Measurements from ENCODE around the gene TLE2. TPM values are rescaled to one million over a fixed set of nuclear protein-coding genes. Genes with fewer than 3 reads are reported as not detected.
A peak's percentile ranks its signal among the peaks of the same experiment; 100 is the strongest.

TLE2 gene
- 10 to 100 TPM; 19.1 to 21.1 TPM for total RNA-seq
- polyA plus RNA-seq: 10 to 100 TPM in 2 of 3 donors, 1 to 10 TPM in 1; 7.0 to 12.4 (median 10.8) TPM
- total RNA-seq: 2.6 to 21.9 (median 15.6) reads per million in 6 experiments

- H3K27me3 Mint-ChIP-seq: peaks cover 0 to 8% (median 0%) of the 10 kb centered on the region in 5 donors
- H3K4me3 Mint-ChIP-seq: peak within 1 kb of the TSS; percentile 70 to 91 (median 82)
- peaks cover 27 to 38% (median 31%) of the 10 kb centered on the region in 4 donors for H3K4me1 Mint-ChIP-seq
- H3K36me3 Mint-ChIP-seq: no peaks in the 10 kb centered on the region
- no peaks in the 10 kb centered on the region for H3K9me3 Mint-ChIP-seq
- ATAC-seq: peak; percentile 62 to 78
- peak in 1 of 10 donors; percentile 41 for DNase-seq
- POLR2A ChIA-PET: interaction anchor here (1.0 to 2.9 kb wide), 4 partner anchors 24 to 149 kb away, joined by 3 to 17 read pairs (median 8); partner anchors contain the start of gene S1PR4
- peak within 1 kb of the TSS in 9 of 10 donors; percentile 36 to 81 (median 62) for H3K27ac Mint-ChIP-seq
These were observed at the start of gene TLE2 for GRCh38 chr19:3029065-3029923. Gene TLE2, minus strand, starts transcription at chr19:3029280. Its CDS starts 376 bp downstream, at chr19:3028904.

GRCh38 chr19:3075605-3076431 lies 46.7 kb upstream of the TLE2 start:
- Mint-ChIP-seq H3K27ac (peak overlapping the region in 1 of 10 donors; percentile 31), H3K4me1 (peaks cover 3 to 10% (median 6%) of the 10 kb centered on the region in 4 donors)
- POLR2A ChIA-PET: interaction anchor here (0.5 to 2.0 kb wide), 9 partner anchors 10 to 125 kb away, joined by 3 to 10 read pairs (median 4); no protein-coding TSS in a partner anchor

GRCh38 chr19:3073931-3074595 lies 45.0 kb upstream of the TLE2 start:
- Mint-ChIP-seq H3K4me3 (no peak overlapping the region), H3K36me3 (no peaks in the 10 kb centered on the region), H3K27me3 (no peaks in the 10 kb centered on the region), H3K4me1 (peaks cover 3 to 10% (median 6%) of the 10 kb centered on the region in 4 donors), H3K27ac (peak overlapping the region in 1 of 10 donors; percentile 13), H3K9me3 (no peaks in the 10 kb centered on the region)
- no peak for DNase-seq
- no peak for ATAC-seq
- POLR2A ChIA-PET: interaction anchor here (2.0 kb wide), 1 partner anchor 38 kb away, joined by 10 read pairs; no protein-coding TSS in a partner anchor

More at GRCh38 chr19:3075605-3076431, 46.7 kb upstream of the TLE2 start:
- Mint-ChIP-seq H3K9me3 (no peaks in the 10 kb centered on the region), H3K4me3 (peak overlapping the region in 3 of 10 donors; percentile 10 to 55 (median 52)), H3K27me3 (no peaks in the 10 kb centered on the region), H3K36me3 (no peaks in the 10 kb centered on the region)
- DNase-seq (peak; percentile 58 to 85 (median 78)), ATAC-seq (peak; percentile 97 to 98)

- POLR2A ChIA-PET: interaction anchor here (0.6 to 1.0 kb wide), 3 partner anchors 9 to 36 kb away, joined by 3 to 5 read pairs (median 4); no protein-coding TSS in a partner anchor
- Mint-ChIP-seq H3K27me3 (no peaks in the 10 kb centered on the region), H3K9me3 (no peaks in the 10 kb centered on the region), H3K36me3 (no peaks in the 10 kb centered on the region), H3K4me3 (no peak overlapping the region), H3K27ac (no peak overlapping the region), H3K4me1 (peaks cover 3 to 10% (median 6%) of the 10 kb centered on the region in 4 donors)
- DNase-seq: no peak
- no peak for ATAC-seq
These were observed 44.1 kb upstream of the TLE2 start for GRCh38 chr19:3073159-3073563.

GRCh38 chr19:3071768-3072167 lies 42.7 kb upstream of the TLE2 start:
- peak overlapping the region in 1 of 10 donors; percentile 59 for H3K27ac Mint-ChIP-seq
- no peaks in the 10 kb centered on the region for H3K27me3 Mint-ChIP-seq
- no peak overlapping the region for H3K4me3 Mint-ChIP-seq
- H3K4me1 Mint-ChIP-seq: peaks cover 4 to 10% (median 7%) of the 10 kb centered on the region in 4 donors
- ATAC-seq: no peak
- POLR2A ChIA-PET: no interaction called here
- H3K9me3 Mint-ChIP-seq: no peaks in the 10 kb centered on the region
- no peak for DNase-seq
- H3K36me3 Mint-ChIP-seq: no peaks in the 10 kb centered on the region

GRCh38 chr19:3068071-3068470 lies 39.0 kb upstream of the TLE2 start:
- Mint-ChIP-seq H3K9me3 (no peaks in the 10 kb centered on the region), H3K4me1 (peaks cover 3 to 28% (median 11%) of the 10 kb centered on the region in 4 donors), H3K27ac (no peak overlapping the region), H3K4me3 (no peak overlapping the region), H3K27me3 (no peaks in the 10 kb centered on the region), H3K36me3 (no peaks in the 10 kb centered on the region)
- POLR2A ChIA-PET: interaction anchor here (0.6 to 2.9 kb wide), 2 partner anchors 32 to 102 kb away, joined by 6 to 8 read pairs; no protein-coding TSS in a partner anchor
- ATAC-seq: no peak
- DNase-seq: no peak

- POLR2A ChIA-PET: interaction anchor here (0.6 to 2.9 kb wide), 3 partner anchors 15 to 102 kb away, joined by 3 to 8 read pairs (median 6); no protein-coding TSS in a partner anchor
- ATAC-seq (no peak), DNase-seq (no peak)
- no peaks in the 10 kb centered on the region for H3K9me3 Mint-ChIP-seq
- H3K27me3 Mint-ChIP-seq: no peaks in the 10 kb centered on the region
- H3K4me3 Mint-ChIP-seq: no peak overlapping the region
- peak overlapping the region in 4 of 10 donors; percentile 15 to 72 (median 51) for H3K27ac Mint-ChIP-seq
- H3K4me1 Mint-ChIP-seq: peaks cover 7 to 31% (median 15%) of the 10 kb centered on the region in 4 donors
- H3K36me3 Mint-ChIP-seq: no peaks in the 10 kb centered on the region
These were observed 38.5 kb upstream of the TLE2 start for GRCh38 chr19:3067563-3067962.

- DNase-seq (no peak), ATAC-seq (no peak)
- POLR2A ChIA-PET: interaction anchor here (0.7 to 2.9 kb wide), 3 partner anchors 9 to 31 kb away, joined by 3 to 8 read pairs (median 3); no protein-coding TSS in a partner anchor
- Mint-ChIP-seq H3K27ac (peak overlapping the region in 6 of 10 donors; percentile 40 to 76 (median 62)), H3K36me3 (no peaks in the 10 kb centered on the region), H3K9me3 (no peaks in the 10 kb centered on the region), H3K27me3 (no peaks in the 10 kb centered on the region), H3K4me3 (no peak overlapping the region), H3K4me1 (peaks cover 7 to 31% (median 15%) of the 10 kb centered on the region in 4 donors)
These were observed 37.5 kb upstream of the TLE2 start for GRCh38 chr19:3066482-3067049.

- H3K36me3 Mint-ChIP-seq: peaks cover 0 to 2% (median 1%) of the 10 kb centered on the region in 3 donors
- peaks cover 7 to 33% (median 15%) of the 10 kb centered on the region in 4 donors for H3K4me1 Mint-ChIP-seq
- H3K9me3 Mint-ChIP-seq: no peaks in the 10 kb centered on the region
- ATAC-seq: no peak
- no peaks in the 10 kb centered on the region for H3K27me3 Mint-ChIP-seq
- peak overlapping the region in 2 of 10 donors; percentile 10 to 28 for H3K4me3 Mint-ChIP-seq
- peak in 1 of 10 donors; percentile 67 for DNase-seq
- H3K27ac Mint-ChIP-seq: peak overlapping the region in 9 of 10 donors; percentile 6 to 86 (median 47)
- POLR2A ChIA-PET: interaction anchor here (0.7 to 8.9 kb wide), 4 partner anchors 10 to 36 kb away, joined by 3 to 193 read pairs (median 6); no protein-coding TSS in a partner anchor
These were observed 36.7 kb upstream of the TLE2 start for GRCh38 chr19:3065675-3066357.

- POLR2A ChIA-PET: interaction anchor here (2.0 to 15.8 kb wide), 3 partner anchors 9 to 25 kb away, joined by 5 to 519 read pairs (median 193); no protein-coding TSS in a partner anchor
- H3K27me3 Mint-ChIP-seq: no peaks in the 10 kb centered on the region
- H3K4me1 Mint-ChIP-seq: peaks cover 9 to 50% (median 21%) of the 10 kb centered on the region in 4 donors
- H3K36me3 Mint-ChIP-seq: peaks cover 0 to 21% (median 12%) of the 10 kb centered on the region in 3 donors
- ATAC-seq (no peak), DNase-seq (no peak)
- peak overlapping the region in 7 of 10 donors; percentile 23 to 93 (median 89) for H3K4me3 Mint-ChIP-seq
- H3K27ac Mint-ChIP-seq: peak overlapping the region in 9 of 10 donors; percentile 50 to 98 (median 94)
- no peaks in the 10 kb centered on the region for H3K9me3 Mint-ChIP-seq
These were observed 34.9 kb upstream of the TLE2 start for GRCh38 chr19:3064011-3064330.
